ENCODE data around the gene GPR21. TPM values are rescaled to one million over a fixed set of nuclear protein-coding genes. Genes with fewer than 3 reads are reported as not detected.

Gene GPR21
- total RNA-seq, 1 donor from 2014 or later = 4.3 TPM

DNA sequence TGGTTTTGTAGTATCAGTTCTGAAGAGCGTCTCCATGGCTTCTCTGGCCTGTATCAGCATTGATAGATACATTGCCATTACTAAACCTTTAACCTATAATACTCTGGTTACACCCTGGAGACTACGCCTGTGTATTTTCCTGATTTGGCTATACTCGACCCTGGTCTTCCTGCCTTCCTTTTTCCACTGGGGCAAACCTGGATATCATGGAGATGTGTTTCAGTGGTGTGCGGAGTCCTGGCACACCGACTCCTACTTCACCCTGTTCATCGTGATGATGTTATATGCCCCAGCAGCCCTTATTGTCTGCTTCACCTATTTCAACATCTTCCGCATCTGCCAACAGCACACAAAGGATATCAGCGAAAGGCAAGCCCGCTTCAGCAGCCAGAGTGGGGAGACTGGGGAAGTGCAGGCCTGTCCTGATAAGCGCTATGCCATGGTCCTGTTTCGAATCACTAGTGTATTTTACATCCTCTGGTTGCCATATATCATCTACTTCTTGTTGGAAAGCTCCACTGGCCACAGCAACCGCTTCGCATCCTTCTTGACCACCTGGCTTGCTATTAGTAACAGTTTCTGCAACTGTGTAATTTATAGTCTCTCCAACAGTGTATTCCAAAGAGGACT is 1.5 kb downstream of the GPR21 start:
- no peak for DNase-seq

GRCh38 chr9:123035791-123036190 is 2.3 kb downstream of the GPR21 start:
- DNase-seq = peak; percentile 28

DNA sequence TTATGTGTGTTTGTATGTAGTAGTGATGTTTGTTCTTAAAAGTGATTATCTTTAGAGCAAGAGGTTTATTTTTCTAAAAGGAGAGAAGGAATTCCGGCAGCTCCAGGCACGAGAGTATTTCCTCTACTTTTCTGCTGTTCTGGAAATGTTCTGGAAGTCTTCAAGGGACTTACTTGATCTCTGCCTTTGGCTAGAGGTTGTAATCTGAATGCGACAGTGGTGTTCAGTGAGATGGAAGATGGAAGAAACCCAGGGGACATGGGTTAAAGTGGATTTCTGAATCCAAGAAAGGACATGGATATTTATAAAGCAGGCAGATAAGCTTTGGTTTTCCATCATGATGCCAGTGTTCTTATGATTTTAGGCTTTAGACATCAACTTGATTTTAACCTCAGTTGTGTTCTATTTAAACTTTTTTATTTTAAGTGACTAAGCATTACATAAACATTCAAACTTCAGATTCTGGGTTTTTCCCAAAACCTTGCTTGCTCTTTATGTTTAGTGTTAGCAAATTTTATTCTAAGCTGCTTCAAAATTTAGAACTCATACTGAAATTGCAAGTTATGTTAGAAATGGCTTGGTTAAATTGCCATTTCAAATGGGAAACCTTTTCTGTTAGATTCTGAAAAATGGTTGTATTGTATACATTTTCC is 3.6 kb downstream of the GPR21 start:
- no peak for DNase-seq

DNA sequence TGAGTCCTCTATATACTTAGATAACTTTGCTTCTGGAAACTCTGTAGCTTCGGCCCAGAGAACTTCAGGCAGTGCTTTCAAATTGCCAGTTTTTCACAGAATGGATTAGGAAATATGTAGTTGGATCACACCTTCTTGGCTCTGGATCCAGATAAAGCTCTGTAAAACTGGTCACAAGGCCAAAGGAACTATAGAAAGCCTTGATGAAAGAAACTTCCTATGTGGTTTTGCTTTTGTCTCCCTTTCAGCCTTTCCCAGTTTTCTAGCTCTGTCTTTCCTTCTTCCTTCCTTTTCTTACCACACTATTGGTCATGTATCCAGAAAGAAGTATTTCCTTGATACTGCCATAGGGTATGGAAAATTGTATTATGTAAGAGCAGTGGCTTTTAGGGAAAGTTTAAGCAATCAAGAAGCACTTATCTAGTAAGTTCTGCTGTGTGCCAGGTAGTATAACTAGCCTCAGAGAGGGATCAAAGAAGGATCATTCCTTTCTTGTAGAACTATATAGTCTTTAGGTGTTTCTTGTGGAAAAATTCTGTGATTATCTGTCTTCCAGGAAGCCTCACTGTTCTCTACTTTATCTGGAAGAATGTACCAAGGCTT is 6.3 kb downstream of the GPR21 start:
- DNase-seq = no peak

- DNase-seq = no peak
Observed at GRCh38 chr9:123040801-123041200, 7.3 kb downstream of the GPR21 start.

DNA sequence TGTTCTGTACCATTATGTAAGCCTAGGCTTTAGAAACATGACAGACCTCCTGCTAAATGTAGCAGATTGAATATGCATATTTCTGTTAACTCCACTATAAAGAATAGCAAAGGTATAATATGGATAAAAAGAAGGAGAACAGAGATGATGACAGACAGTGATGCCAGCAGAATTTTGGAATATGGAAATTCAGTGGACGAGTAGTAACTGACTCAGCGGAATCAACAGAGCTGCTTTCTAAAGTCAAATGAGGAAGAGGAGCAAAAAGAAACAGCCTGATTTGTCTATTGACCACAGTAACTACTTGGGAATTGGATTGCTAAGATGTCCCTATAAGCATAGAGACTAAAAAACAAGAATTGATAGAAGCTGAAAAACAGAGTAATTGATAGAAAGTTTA is 8.0 kb downstream of the GPR21 start:
- DNase-seq = no peak

DNA sequence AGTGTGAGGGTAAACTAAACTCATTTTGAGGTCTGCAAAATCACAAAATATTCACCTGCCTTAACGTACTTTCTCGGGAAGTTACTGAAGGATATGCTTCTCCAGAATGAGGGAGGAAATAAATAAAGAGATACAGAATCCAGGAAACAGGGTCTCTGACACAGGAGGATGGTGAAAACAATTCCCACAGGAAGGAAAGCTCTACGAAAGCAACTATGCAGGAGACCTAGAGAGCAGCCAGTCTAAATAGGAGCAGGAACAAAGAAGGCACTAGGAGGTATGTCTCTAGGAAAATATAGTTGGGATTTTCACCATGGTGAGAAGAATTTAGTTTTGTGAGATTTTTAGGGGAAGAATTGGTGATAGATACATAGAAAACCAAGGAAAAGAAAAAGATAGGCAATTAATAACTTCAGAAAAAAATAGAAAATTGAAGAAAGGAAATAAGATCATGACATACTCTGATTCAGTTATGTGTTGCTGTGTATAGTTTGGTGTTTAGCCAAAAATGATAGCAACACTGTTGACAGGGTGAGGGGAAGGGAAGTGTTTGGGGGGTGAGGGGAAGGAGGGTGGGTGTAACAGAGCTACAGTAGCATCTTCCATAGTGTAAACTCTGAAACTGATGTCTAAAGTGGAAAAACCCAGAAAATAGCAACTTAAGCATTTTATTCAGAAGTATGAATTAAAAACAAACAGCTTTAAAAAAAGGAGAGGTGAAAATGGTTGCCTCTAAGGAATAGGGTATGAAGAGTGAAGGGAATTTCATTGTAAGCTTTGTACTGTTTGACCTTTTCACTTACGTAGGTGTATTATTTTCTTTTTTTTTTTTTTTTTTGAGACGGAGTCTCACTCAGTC is 9.8 kb downstream of the GPR21 start:
- DNase-seq = no peak

- DNase-seq = no peak
Observed at GRCh38 chr9:123044586-123044985, 11.1 kb downstream of the GPR21 start.

DNA sequence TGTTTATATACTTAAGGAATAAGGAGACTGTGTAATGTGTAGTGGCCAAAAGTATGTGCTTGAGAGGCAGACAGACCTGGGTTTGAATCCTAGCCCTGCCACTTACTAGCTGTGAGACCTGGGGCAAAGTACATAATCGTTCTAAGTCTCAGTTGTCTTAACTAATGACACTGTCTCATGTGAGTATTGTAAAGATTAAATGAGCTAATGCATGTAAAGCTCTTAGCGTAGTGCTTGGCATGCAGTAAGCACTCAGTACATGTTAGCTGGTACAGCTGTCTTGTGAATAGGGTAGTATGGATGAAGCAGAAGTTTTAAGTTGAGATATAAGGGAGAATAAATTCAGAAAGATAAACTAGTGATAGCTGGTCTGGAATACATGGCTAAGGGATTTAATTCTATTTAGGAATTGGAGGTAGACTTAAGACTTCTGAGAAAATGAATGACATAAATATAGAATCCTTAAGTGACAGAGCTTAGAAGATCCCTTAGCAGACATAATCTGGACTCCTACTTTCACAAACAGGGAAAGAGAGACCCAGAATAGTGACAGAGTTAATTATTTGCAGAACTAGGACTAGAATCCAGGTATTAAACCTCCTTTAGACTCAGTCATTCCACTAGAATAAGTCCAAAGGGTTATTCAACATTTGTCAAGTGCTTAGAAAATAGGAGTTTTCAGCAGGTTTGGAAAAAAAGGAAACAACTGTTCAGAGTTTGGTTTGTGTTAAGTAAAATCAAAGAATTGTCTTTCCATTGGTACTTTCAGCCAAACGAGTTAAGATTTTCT is 13.1 kb downstream of the GPR21 start:
- DNase-seq = no peak

DNA sequence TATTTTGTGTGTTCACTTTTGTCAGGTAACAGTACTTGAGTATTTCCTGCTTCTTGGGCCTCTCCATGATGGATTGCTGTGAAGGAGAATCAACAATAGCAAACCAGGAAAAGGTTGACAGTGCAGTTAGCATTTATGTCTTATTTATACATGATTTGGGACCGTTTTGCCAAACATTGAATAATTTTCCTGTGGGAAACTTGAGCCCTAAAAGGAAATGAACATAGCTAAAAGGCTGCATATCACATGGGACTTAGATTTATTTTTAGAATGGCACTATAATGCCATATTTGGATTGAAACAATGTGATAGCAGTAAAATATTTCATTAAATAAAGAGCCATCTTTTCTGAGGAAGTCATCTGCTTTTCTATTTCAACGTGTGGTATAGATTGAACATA is 15.3 kb downstream of the GPR21 start:
- peak; percentile 48 for DNase-seq

GRCh38 chr9:123049589-123050222 is 16.2 kb downstream of the GPR21 start:
- no peak for DNase-seq

GRCh38 chr9:123053046-123053445 is 19.6 kb downstream of the GPR21 start:
- no peak for DNase-seq

- DNase-seq = no peak
Observed at GRCh38 chr9:123053711-123054110, 20.2 kb downstream of the GPR21 start.

DNA sequence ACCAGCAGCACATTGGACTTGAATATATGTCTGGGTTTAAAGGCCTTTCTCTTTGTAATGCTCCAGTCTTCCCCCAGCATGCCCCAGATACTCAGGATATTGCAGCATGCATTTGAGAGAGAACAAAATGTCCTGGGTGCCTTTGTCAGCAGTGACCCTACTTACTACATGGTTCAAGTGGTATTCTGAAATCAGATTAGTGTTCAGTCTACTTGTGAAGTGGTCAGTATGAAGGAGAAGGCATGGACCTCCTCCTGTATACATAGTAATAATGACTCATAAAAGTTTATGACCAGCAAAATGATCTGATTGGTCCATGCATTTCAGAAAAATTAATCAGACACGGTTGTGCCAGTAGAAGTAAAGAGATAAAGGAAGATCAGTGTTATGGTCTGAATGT is 25.4 kb downstream of the GPR21 start:
- no peak for DNase-seq

DNA sequence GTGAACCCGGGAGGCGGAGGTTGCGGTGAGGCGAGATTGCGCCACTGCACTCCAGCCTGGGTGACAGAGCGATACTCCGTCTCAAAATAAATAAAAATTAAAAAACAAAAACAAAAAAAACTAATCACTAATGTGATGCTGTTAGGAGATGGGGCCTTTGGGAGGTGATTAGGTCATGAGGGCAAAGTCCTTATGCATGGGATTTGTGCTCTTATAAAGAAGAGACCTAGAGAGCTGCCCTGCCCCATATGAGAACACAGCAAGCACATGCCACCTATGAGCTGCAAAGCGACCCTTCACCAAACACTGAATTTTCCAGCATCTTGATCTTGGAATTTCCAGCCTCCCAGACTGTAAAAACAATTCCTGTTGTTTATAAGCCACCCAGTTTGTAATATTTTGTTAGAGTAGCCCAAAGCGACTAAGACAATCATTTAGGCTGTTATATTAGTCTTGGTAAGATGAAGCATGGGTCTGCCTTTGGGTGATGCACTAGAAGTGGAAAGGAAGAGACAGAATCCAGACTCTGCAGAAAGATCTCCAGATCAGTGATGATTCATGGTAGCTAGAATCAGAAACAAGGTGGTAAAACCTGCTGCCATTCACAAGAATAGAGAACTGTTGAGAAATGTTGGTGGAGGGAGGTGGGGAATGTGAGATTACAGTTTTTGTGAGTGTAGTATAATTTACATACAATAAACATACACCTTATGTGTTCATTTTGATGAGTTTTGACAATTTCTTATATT is 26.2 kb downstream of the GPR21 start:
- no peak for DNase-seq

DNA sequence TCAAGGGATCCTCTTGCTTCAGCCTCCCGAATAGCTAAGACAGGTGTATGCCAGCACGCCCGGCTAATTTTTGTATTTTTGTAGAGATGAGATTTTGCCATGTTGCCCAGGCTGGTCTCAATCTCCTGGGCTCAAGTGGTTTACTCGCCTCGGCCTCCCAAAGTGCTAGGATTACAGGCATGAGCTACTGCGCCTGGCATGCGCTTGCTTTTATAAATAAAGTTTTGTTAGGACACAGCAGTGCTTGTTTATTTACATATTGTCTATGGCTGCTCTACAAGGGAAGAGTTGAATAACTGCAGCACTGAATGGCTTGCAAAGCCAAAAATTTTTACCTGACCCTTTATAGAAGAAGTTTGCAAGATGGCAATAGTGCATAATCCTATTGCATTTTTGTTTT is 27.7 kb downstream of the GPR21 start:
- no peak for DNase-seq

DNA sequence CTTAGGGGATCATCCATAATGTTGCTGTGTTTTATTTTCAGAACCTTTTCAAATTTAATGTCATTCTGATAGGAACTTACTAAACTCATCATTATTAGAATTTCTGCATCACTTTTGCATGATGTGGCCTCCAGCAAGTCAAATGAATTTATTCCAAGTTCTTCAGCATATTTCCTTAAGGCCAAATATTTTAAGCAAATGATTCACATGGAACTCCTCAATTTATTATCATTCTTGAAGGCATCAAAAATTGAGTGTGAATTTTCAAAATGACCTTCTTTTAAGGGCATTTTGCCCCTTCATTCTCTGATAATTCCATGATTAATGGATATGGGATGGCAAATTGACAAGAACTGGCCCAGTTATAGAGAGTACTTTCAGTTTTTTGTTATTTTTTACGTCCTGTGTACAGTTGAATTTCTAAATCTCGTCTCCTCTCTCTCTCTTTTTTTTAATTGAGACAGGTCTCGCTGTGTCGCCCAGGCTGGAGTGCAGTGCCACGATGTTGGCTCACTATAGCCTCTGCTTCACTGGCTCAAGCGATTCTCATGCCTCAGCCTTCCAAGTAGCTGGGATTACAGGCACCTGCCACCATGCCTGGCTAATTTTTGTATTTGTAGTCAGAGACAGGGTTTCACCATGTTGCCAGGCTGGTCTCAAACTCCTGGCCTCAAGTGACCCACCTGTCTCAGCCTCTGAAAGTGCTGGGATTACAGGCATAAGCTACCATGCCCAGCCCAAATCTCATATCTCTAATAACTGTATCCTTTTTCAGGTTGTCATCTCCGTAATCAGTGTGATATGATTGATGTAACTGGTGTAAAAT is 29.1 kb downstream of the GPR21 start:
- DNase-seq = no peak

- DNase-seq = no peak
Observed at GRCh38 chr9:123063177-123063598, 29.7 kb downstream of the GPR21 start.

DNA sequence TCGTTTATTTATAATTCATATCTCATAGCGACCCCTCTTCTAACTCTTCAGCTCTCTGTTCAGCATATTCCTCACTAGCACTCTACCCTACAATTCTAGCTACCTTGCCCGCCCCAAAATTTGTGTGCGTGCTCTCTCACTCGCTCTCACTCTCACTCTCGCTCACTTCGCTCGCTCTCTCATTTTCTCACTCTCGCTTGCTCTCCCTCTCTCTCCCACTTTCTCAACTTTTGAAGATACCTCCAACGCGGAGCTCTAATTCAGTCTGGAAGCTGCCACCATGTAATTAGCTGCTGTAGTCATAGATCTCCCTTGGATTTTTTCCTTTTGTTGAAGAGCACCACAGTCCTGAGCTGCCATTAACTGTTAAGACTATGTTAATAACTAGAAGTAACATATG is 30.4 kb downstream of the GPR21 start:
- DNase-seq = no peak

- DNase-seq = no peak
Observed at GRCh38 chr9:123064716-123065115, 31.2 kb downstream of the GPR21 start.

Data from skin of body (tissue), 2 donors.